ENCODE data around the gene SUPT20HL2. TPM values are rescaled to one million over a fixed set of nuclear protein-coding genes. Genes with fewer than 3 reads are reported as not detected.

SUPT20HL2 gene
- total RNA-seq, 1 experiment from 2014 or later: not detected

DNA sequence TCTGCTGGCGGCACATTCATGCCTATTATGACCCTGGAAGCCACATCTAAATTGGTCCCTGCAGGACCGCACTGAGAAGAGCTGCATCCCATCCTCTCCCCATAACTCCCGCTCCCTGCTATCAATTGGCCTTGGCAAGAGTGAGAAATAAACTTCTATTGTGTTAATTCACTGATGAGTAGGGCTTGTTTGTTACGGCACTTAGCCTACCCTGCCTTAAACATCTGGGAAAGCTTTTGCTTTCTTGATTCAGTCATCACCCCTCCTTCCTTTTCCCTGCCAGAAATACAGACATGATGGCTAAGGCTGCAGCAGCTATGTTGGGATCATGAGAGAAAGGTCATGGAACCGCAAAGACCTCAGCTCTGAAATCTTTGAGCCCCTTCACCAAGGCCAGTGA lies 36.5 kb downstream of the SUPT20HL2 start:
- Histone ChIP-seq H2BK120ac (ENCODE audit: low read depth, low read length, poor library complexity, severe bottlenecking) (no peak overlapping the region), H3K79me1 (ENCODE audit: insufficient read depth, low read depth, low read length, poor library complexity, severe bottlenecking) (no peaks in the 10 kb centered on the region), H2BK12ac (ENCODE audit: insufficient read length, low read depth, low read length) (no peak overlapping the region), H4K20me1 (ENCODE audit: control insufficient read depth, insufficient read depth, insufficient read length) (no peaks in the 10 kb centered on the region), H2AK5ac (ENCODE audit: insufficient read length, low read length) (no peak overlapping the region), H3K79me2 (ENCODE audit: insufficient read depth, low read length) (no peaks in the 10 kb centered on the region), H3K4me1 (ENCODE audit: insufficient read depth, low read length) (peaks cover 2% of the 10 kb centered on the region; the same call in 1 of the 2 replicates), H3K27ac (ENCODE audit: insufficient read length, low read depth, low read length) (no peak overlapping the region), H4K91ac (ENCODE audit: insufficient read length, low read depth, low read length) (no peak overlapping the region), H2BK15ac (ENCODE audit: low read depth, low read length) (no peak overlapping the region), H3T11ph (ENCODE audit: low read length) (no peak overlapping the region), H3K9ac (ENCODE audit: extremely low read depth, insufficient read length, low read length) (no peak overlapping the region), H4K8ac (replicated peaks; ENCODE audit: insufficient read length, low read depth, low read length) (no peak overlapping the region), H4K5ac (ENCODE audit: insufficient read length, low read depth, low read length) (no peak overlapping the region), H2AFZ (ENCODE audit: low read length) (no peak overlapping the region), H3K4me2 (ENCODE audit: insufficient read depth, insufficient read length, low read length) (no peak overlapping the region), H3K27me3 (ENCODE audit: insufficient read depth, low read length) (no peaks in the 10 kb centered on the region), H3K4ac (ENCODE audit: low read depth, low read length) (no peak overlapping the region), H2BK5ac (ENCODE audit: insufficient read length, low read length) (no peak overlapping the region), H2BK20ac (ENCODE audit: low read depth, low read length, poor library complexity, severe bottlenecking) (no peak overlapping the region), H3K23me2 (ENCODE audit: insufficient read length, low read depth, low read length, poor library complexity, severe bottlenecking) (no peaks in the 10 kb centered on the region), H3K23ac (ENCODE audit: insufficient read length, low read depth, low read length) (no peak overlapping the region), H3K18ac (ENCODE audit: insufficient read length, low read depth, low read length) (no peak overlapping the region), H3K56ac (ENCODE audit: insufficient read length, low read depth, low read length) (no peak overlapping the region), H3K14ac (ENCODE audit: insufficient read depth, low read length) (no peak overlapping the region), H3K9me3 (ENCODE audit: control insufficient read depth, low read depth, low read length) (no peaks in the 10 kb centered on the region)
- no peak for DNase-seq
- WGBS (ENCODE audit: extremely low coverage, insufficient read length, low lambda C conversion rate): no CpG with 5 or more reads among the region's 5 CpGs
- TF ChIP-seq, protein P1, sequence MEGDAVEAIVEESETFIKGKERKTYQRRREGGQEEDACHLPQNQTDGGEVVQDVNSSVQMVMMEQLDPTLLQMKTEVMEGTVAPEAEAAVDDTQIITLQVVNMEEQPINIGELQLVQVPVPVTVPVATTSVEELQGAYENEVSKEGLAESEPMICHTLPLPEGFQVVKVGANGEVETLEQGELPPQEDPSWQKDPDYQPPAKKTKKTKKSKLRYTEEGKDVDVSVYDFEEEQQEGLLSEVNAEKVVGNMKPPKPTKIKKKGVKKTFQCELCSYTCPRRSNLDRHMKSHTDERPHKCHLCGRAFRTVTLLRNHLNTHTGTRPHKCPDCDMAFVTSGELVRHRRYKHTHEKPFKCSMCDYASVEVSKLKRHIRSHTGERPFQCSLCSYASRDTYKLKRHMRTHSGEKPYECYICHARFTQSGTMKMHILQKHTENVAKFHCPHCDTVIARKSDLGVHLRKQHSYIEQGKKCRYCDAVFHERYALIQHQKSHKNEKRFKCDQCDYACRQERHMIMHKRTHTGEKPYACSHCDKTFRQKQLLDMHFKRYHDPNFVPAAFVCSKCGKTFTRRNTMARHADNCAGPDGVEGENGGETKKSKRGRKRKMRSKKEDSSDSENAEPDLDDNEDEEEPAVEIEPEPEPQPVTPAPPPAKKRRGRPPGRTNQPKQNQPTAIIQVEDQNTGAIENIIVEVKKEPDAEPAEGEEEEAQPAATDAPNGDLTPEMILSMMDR (conservative IDR thresholded peaks at IDR 0.05): no peak
- H3K9me3 Mint-ChIP-seq: no peaks in the 10 kb centered on the region
- H3K27ac Mint-ChIP-seq: peak overlapping the region in 1 of 3 experiments; percentile 25; a peak in 2 of 7 replicates
- peaks cover 4 to 12% of the 10 kb centered on the region in 2 experiments for H3K4me1 Mint-ChIP-seq
- no peak overlapping the region for H3K4me3 Mint-ChIP-seq
- H3K27me3 Mint-ChIP-seq (ENCODE audit: low read depth): no peaks in the 10 kb centered on the region; the same call in 1 of the 2 replicates
- H3K36me3 Mint-ChIP-seq (ENCODE audit: insufficient read depth in 1 of 3, low read depth in 3 of 3): no peaks in the 10 kb centered on the region
